GM08714 (cell line): ENCODE data around the gene COBL.
"Not testable (repeated sequence)": the region's sequence is repeated elsewhere in the genome, so short reads cannot be mapped to it uniquely, and the experiment has no call there.

Experiments used
- H3K4me3 ChIP-seq: fragments of 200-500 bp; sonication (Bioruptor generic); 2 replicates; pipeline ENCODE4 v1.5.1; 2014; ENCODE audit warnings: mild to moderate bottlenecking, low read length, inconsistent platforms
- ZNF274 ChIP-seq: IDR thresholded peaks from 2 replicates; pipeline ENCODE4 v1.6.1; 2012; ENCODE audit warnings: mild to moderate bottlenecking, low read depth, low read length

COBL gene

GRCh38 chr7:51222916-51223315 is 93.7 kb downstream of the COBL start:
- no peak for TF ChIP-seq ZNF274
- no peak overlapping the region for H3K4me3 ChIP-seq

- no peak for TF ChIP-seq ZNF274
These were observed 96.4 kb downstream of the COBL start for GRCh38 chr7:51220226-51220625.

GRCh38 chr7:51219261-51219988 is 97.2 kb downstream of the COBL start:
- H3K4me3 ChIP-seq, result no peak overlapping the region
- TF ChIP-seq ZNF274, result no peak

More at GRCh38 chr7:51220226-51220625, 96.4 kb downstream of the COBL start:
- H3K4me3 ChIP-seq, result no peak overlapping the region

- no peak overlapping the region for H3K4me3 ChIP-seq
- TF ChIP-seq ZNF274, result no peak
These were observed 98.8 kb downstream of the COBL start for GRCh38 chr7:51217804-51218203.

- no peak for TF ChIP-seq ZNF274
- H3K4me3 ChIP-seq, result no peak overlapping the region
These were observed 102.5 kb downstream of the COBL start for GRCh38 chr7:51214098-51214497.

- TF ChIP-seq ZNF274, result no peak
These were observed 103.0 kb downstream of the COBL start for GRCh38 chr7:51213618-51214017.

GRCh38 chr7:51210766-51211165 is 105.8 kb downstream of the COBL start:
- H3K4me3 ChIP-seq, result no peak overlapping the region
- no peak for TF ChIP-seq ZNF274

More at GRCh38 chr7:51213618-51214017, 103.0 kb downstream of the COBL start:
- no peak overlapping the region for H3K4me3 ChIP-seq

- H3K4me3 ChIP-seq, result no peak overlapping the region
- TF ChIP-seq ZNF274, result no peak
These were observed 107.2 kb downstream of the COBL start for GRCh38 chr7:51209426-51209825.

GRCh38 chr7:51208125-51208524 is 108.5 kb downstream of the COBL start:
- not testable (repeated sequence) for H3K4me3 ChIP-seq

GRCh38 chr7:51198654-51199053 is 118.0 kb downstream of the COBL start:
- TF ChIP-seq ZNF274, result no peak
- H3K4me3 ChIP-seq, result no peak overlapping the region

- no peak for TF ChIP-seq ZNF274
- H3K4me3 ChIP-seq, result no peak overlapping the region
These were observed 125.6 kb downstream of the COBL start for GRCh38 chr7:51190969-51191368.

- H3K4me3 ChIP-seq, result no peak overlapping the region
- TF ChIP-seq ZNF274, result no peak
These were observed 126.8 kb downstream of the COBL start for GRCh38 chr7:51189777-51190176.

- no peak overlapping the region for H3K4me3 ChIP-seq
- TF ChIP-seq ZNF274, result no peak
These were observed 127.6 kb downstream of the COBL start for GRCh38 chr7:51188987-51189386.

GRCh38 chr7:51187941-51188340 is 128.7 kb downstream of the COBL start:
- H3K4me3 ChIP-seq, result no peak overlapping the region
- TF ChIP-seq ZNF274, result no peak

- H3K4me3 ChIP-seq, result no peak overlapping the region
- no peak for TF ChIP-seq ZNF274
These were observed 130.1 kb downstream of the COBL start for GRCh38 chr7:51186531-51186930.

GRCh38 chr7:51182636-51183166 is 133.9 kb downstream of the COBL start:
- H3K4me3 ChIP-seq, result no peak overlapping the region
- TF ChIP-seq ZNF274, result no peak
